CD8-positive, alpha-beta memory T cell (primary cell): Measurements from ENCODE around the gene TAF1B. TPM values are rescaled to one million over a fixed set of nuclear protein-coding genes. Genes with fewer than 3 reads are reported as not detected.

Experiments used
- CTCF ChIA-PET: fragments of 350-600 bp; sonication (Branson Sonifier 250); formaldehyde crosslinking; loops from one replicate; lab custom pipeline; 2021; ENCODE audit warnings: antibody characterized with exemption; lab: Charles Lee
- POLR2A ChIA-PET: fragments of 350-600 bp; sonication (Branson Sonifier 250); formaldehyde crosslinking; loops from one replicate; lab custom pipeline; 2021; ENCODE audit warnings: antibody characterized with exemption; lab: Charles Lee
- DNase-seq, 5 donors: peaks; one replicate each; pipeline versions ENCODE4 v3.0.0 to v3.0.0-alpha.2; 2020 to 2022; ENCODE audit warnings: mixed read lengths in 1 of 5
- H3K27ac ChIP-seq: one replicate; pipeline ENCODE4 v1.7.0; 2013; ENCODE audit warnings: low read depth, mild to moderate bottlenecking, low read length, moderate library complexity
- H3K27me3 ChIP-seq: 2 replicates; pipeline ENCODE4 v1.7.0; 2013; ENCODE audit warnings: low read length, mild to moderate bottlenecking; ENCODE audit not compliant: insufficient read depth, poor library complexity, severe bottlenecking
- H3K36me3 ChIP-seq: 2 replicates; pipeline ENCODE4 v1.7.0; 2013; ENCODE audit warnings: mild to moderate bottlenecking, low read length, moderate library complexity; ENCODE audit not compliant: insufficient read depth
- H3K4me1 ChIP-seq: 2 replicates; pipeline ENCODE4 v1.7.0; 2013; ENCODE audit warnings: mild to moderate bottlenecking, low read length, moderate library complexity; ENCODE audit not compliant: insufficient read depth
- H3K4me3 ChIP-seq: 2 replicates; pipeline ENCODE4 v1.7.0; 2013; ENCODE audit warnings: mild to moderate bottlenecking, low read length
- H3K9me3 ChIP-seq: 2 replicates; pipeline ENCODE4 v1.7.0; 2013; ENCODE audit warnings: mild to moderate bottlenecking, low read length
- H3K27ac Mint-ChIP-seq, 8 donors: one replicate each; pipeline ENCODE4 v1.8.0; 2020 to 2021; ENCODE audit warnings: mixed read lengths in 8 of 8, mild to moderate bottlenecking in 6 of 8, inconsistent platforms in 3 of 8, moderate library complexity in 3 of 8
- H3K27me3 Mint-ChIP-seq, 2 donors: one replicate each; pipeline ENCODE4 v1.8.0; 2020 to 2021; ENCODE audit warnings: mixed read lengths in 2 of 2, mild to moderate bottlenecking in 1 of 2, moderate library complexity in 1 of 2
- H3K36me3 Mint-ChIP-seq, 3 donors: one replicate each; pipeline ENCODE4 v1.8.0; 2020 to 2021; ENCODE audit warnings: mixed read lengths in 3 of 3, inconsistent platforms in 1 of 3, mild to moderate bottlenecking in 1 of 3
- H3K4me1 Mint-ChIP-seq, 3 donors: one replicate each; pipeline ENCODE4 v1.8.0; 2020 to 2021; ENCODE audit warnings: mixed read lengths in 3 of 3, inconsistent platforms in 1 of 3, mild to moderate bottlenecking in 1 of 3
- H3K4me3 Mint-ChIP-seq, 7 donors: one replicate each; pipeline ENCODE4 v1.8.0; 2020 to 2021; ENCODE audit warnings: mixed read lengths in 7 of 7, mild to moderate bottlenecking in 6 of 7, moderate library complexity in 4 of 7, inconsistent platforms in 2 of 7
- H3K9me3 Mint-ChIP-seq, 5 donors: one replicate each; pipeline ENCODE4 v1.8.0; 2020 to 2022; ENCODE audit warnings: mixed read lengths in 5 of 5, mild to moderate bottlenecking in 3 of 5, moderate library complexity in 2 of 5, inconsistent platforms in 1 of 5
- polyA plus RNA-seq: library from polyadenylated mRNA; unstranded; fragments of 300-500 nt; fragmentation: Illumina TruSeq; gene quantifications from one replicate; pipeline ENCODE4 v1.2.3, GENCODE V29; 2021
- total RNA-seq, 2 experiments: library from RNA; stranded (reverse); gene quantifications; one replicate each; pipeline ENCODE4 v1.2.3, GENCODE V29; 2021

TAF1B gene
- total and polyA plus RNA-seq, 3 experiments from 2014 or later = 19.1 to 24.3 (median 20.6) TPM

DNA sequence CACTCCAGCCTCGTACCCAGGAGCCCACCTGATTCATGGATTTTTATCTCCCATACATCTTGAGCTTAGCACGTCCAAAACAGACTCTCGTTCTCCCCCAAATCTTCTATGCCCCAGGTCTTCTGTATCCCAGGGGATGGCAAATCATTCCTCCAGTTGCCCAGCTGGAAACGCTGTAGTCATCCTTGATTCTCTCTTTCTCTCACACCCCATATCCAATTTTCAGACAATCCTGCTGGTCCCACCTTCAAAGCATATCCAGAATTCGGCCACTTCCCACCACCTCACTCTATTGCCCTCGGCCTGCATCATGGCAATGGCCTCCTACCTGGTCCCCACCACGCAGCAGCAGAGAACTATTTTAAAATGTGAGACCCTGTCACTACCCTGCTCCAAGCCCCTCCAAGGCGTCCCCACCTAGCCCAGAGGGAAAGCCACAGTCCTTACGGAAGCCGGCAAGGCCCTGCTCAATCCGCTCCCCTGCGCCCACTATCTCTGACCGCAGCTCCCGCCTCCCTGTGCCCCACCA, 106.8 kb downstream of the TAF1B start:
- peak overlapping the region in 4 of 8 donors; percentile 14 to 44 (median 28) for H3K27ac Mint-ChIP-seq
- Histone ChIP-seq H3K9me3 (no peaks in the 10 kb centered on the region), H3K4me1 (peaks cover 5% of the 10 kb centered on the region), H3K4me3 (peak overlapping the region; percentile 32), H3K36me3 (no peaks in the 10 kb centered on the region), H3K27me3 (no peaks in the 10 kb centered on the region), H3K27ac (no peak overlapping the region)
- ChIA-PET POLR2A (no interaction called here), CTCF (interaction anchor here (1.4 kb wide), 1 partner anchor 151 kb away, joined by 3 read pairs; no protein-coding TSS in a partner anchor)
- H3K27me3 Mint-ChIP-seq = peaks cover 18 to 62% of the 10 kb centered on the region in 2 donors
- no peak for DNase-seq
- H3K4me3 Mint-ChIP-seq = peak overlapping the region; percentile 64 to 90 (median 80)
- H3K4me1 Mint-ChIP-seq = peaks cover 9 to 15% (median 12%) of the 10 kb centered on the region in 3 donors
- no peaks in the 10 kb centered on the region for H3K9me3 Mint-ChIP-seq
- peaks cover 0 to 1% (median 0%) of the 10 kb centered on the region in 3 donors for H3K36me3 Mint-ChIP-seq

- Histone ChIP-seq H3K4me1 (peaks cover 5% of the 10 kb centered on the region), H3K4me3 (peak overlapping the region; percentile 32), H3K27ac (peak overlapping the region; percentile 44), H3K36me3 (no peaks in the 10 kb centered on the region), H3K9me3 (no peaks in the 10 kb centered on the region), H3K27me3 (no peaks in the 10 kb centered on the region)
- H3K27ac Mint-ChIP-seq = peak overlapping the region in 5 of 8 donors; percentile 27 to 83 (median 69)
- CTCF ChIA-PET = interaction anchor here (1.4 kb wide), 1 partner anchor 151 kb away, joined by 3 read pairs; no protein-coding TSS in a partner anchor
- no peaks in the 10 kb centered on the region for H3K9me3 Mint-ChIP-seq
- POLR2A ChIA-PET = no interaction called here
- H3K4me1 Mint-ChIP-seq = peaks cover 9 to 15% (median 12%) of the 10 kb centered on the region in 3 donors
- H3K36me3 Mint-ChIP-seq = peaks cover 0 to 1% (median 0%) of the 10 kb centered on the region in 3 donors
- peak overlapping the region; percentile 64 to 90 (median 80) for H3K4me3 Mint-ChIP-seq
- DNase-seq = peak in 4 of 5 donors; percentile 44 to 67 (median 56)
- H3K27me3 Mint-ChIP-seq = peaks cover 21 to 56% of the 10 kb centered on the region in 2 donors
Measured at GRCh38 chr2:9950521-9951271, 107.4 kb downstream of the TAF1B start.

GRCh38 chr2:9951272-9951521, 107.9 kb downstream of the TAF1B start:
- Histone ChIP-seq H3K9me3 (no peaks in the 10 kb centered on the region), H3K27me3 (no peaks in the 10 kb centered on the region), H3K27ac (peak overlapping the region; percentile 44), H3K4me1 (peaks cover 5% of the 10 kb centered on the region), H3K4me3 (peak overlapping the region; percentile 32), H3K36me3 (no peaks in the 10 kb centered on the region)
- Mint-ChIP-seq H3K4me1 (peaks cover 9 to 15% (median 12%) of the 10 kb centered on the region in 3 donors), H3K36me3 (peaks cover 0 to 1% (median 0%) of the 10 kb centered on the region in 3 donors), H3K27me3 (peaks cover 19 to 51% of the 10 kb centered on the region in 2 donors), H3K9me3 (no peaks in the 10 kb centered on the region), H3K4me3 (peak overlapping the region in 6 of 7 donors; percentile 68 to 90 (median 81)), H3K27ac (peak overlapping the region in 1 of 8 donors; percentile 78)
- DNase-seq = no peak
- ChIA-PET CTCF (no interaction called here), POLR2A (no interaction called here)

- H3K27ac ChIP-seq = peak within 1 kb of the TSS; percentile 44
- H3K36me3 ChIP-seq = no peaks in the 10 kb centered on the region
- Mint-ChIP-seq H3K36me3 (peaks cover 0 to 1% (median 0%) of the 10 kb centered on the region in 3 donors), H3K27me3 (peaks cover 19 to 50% of the 10 kb centered on the region in 2 donors), H3K4me3 (peak within 1 kb of the TSS; percentile 72 to 90 (median 85)), H3K4me1 (peaks cover 9 to 15% (median 12%) of the 10 kb centered on the region in 3 donors), H3K9me3 (no peaks in the 10 kb centered on the region), H3K27ac (peak within 1 kb of the TSS in 5 of 8 donors; percentile 44 to 83 (median 69))
- ChIA-PET CTCF (no interaction called here), POLR2A (no interaction called here)
- no peaks in the 10 kb centered on the region for H3K27me3 ChIP-seq
- peaks cover 5% of the 10 kb centered on the region for H3K4me1 ChIP-seq
- peak; percentile 87 to 92 (median 90) for DNase-seq
- no peaks in the 10 kb centered on the region for H3K9me3 ChIP-seq
- H3K4me3 ChIP-seq = peak within 1 kb of the TSS; percentile 48
Measured at GRCh38 chr2:9951522-9952285, 108.4 kb downstream of the TAF1B start, which contains the start of gene GRHL1. TSS of gene GRHL1 (plus strand) at chr2:9951693. CDS start at chr2:9951834, 141 bp downstream.

- Histone ChIP-seq H3K4me1 (peaks cover 5% of the 10 kb centered on the region), H3K27me3 (no peaks in the 10 kb centered on the region), H3K9me3 (no peaks in the 10 kb centered on the region), H3K27ac (no peak overlapping the region), H3K4me3 (peak overlapping the region; percentile 48), H3K36me3 (no peaks in the 10 kb centered on the region)
- peaks cover 9 to 15% (median 12%) of the 10 kb centered on the region in 3 donors for H3K4me1 Mint-ChIP-seq
- peaks cover 20 to 47% of the 10 kb centered on the region in 2 donors for H3K27me3 Mint-ChIP-seq
- ChIA-PET CTCF (interaction anchor here (1.0 kb wide), 1 partner anchor 32 kb away, joined by 5 read pairs; no protein-coding TSS in a partner anchor), POLR2A (no interaction called here)
- no peak for DNase-seq
- peak overlapping the region in 3 of 8 donors; percentile 3 to 58 (median 58) for H3K27ac Mint-ChIP-seq
- no peaks in the 10 kb centered on the region for H3K9me3 Mint-ChIP-seq
- H3K4me3 Mint-ChIP-seq = peak overlapping the region; percentile 56 to 87 (median 82)
- peaks cover 0 to 1% (median 0%) of the 10 kb centered on the region in 3 donors for H3K36me3 Mint-ChIP-seq
Measured at GRCh38 chr2:9952286-9952737, 109.0 kb downstream of the TAF1B start.

GRCh38 chr2:9952856-9953503, 109.7 kb downstream of the TAF1B start:
- peaks cover 20 to 51% of the 10 kb centered on the region in 2 donors for H3K27me3 Mint-ChIP-seq
- POLR2A ChIA-PET = no interaction called here

DNA sequence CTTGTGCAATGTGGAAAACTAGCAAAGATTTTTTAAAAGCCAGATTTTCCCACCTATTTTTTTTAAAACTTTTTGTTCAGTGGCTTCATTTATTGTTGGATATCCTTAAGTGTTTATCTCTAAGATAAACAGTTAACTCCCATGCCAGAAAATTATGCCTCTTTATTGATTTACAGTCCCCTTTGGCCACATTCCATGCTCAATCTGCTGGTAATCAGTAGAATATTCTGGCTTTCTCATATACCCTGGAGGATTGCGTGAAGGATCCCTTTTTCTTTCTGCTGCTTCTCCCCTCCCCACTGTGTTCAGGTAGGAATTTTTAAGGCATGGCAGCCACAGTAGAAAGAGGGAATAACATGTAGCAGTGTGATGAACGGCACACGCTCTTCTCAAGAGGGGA, 110.9 kb downstream of the TAF1B start:
- H3K4me1 ChIP-seq = peaks cover 5% of the 10 kb centered on the region
- Mint-ChIP-seq H3K4me3 (peak overlapping the region in 1 of 7 donors; percentile 9), H3K27me3 (peaks cover 19 to 50% of the 10 kb centered on the region in 2 donors), H3K9me3 (no peaks in the 10 kb centered on the region), H3K4me1 (peaks cover 9 to 15% (median 12%) of the 10 kb centered on the region in 3 donors), H3K27ac (no peak overlapping the region), H3K36me3 (peaks cover 0 to 1% (median 0%) of the 10 kb centered on the region in 3 donors)
- no peak for DNase-seq
- H3K36me3 ChIP-seq = no peaks in the 10 kb centered on the region
- CTCF ChIA-PET = no interaction called here
- H3K27me3 ChIP-seq = peaks cover 3% of the 10 kb centered on the region
- POLR2A ChIA-PET = no interaction called here
- no peak overlapping the region for H3K4me3 ChIP-seq
- no peaks in the 10 kb centered on the region for H3K9me3 ChIP-seq
- H3K27ac ChIP-seq = no peak overlapping the region

More at GRCh38 chr2:9952856-9953503, 109.7 kb downstream of the TAF1B start:
- Histone ChIP-seq H3K4me1 (peaks cover 5% of the 10 kb centered on the region), H3K36me3 (no peaks in the 10 kb centered on the region), H3K4me3 (no peak overlapping the region), H3K27me3 (peaks cover 3% of the 10 kb centered on the region), H3K9me3 (no peaks in the 10 kb centered on the region), H3K27ac (no peak overlapping the region)
- CTCF ChIA-PET = interaction anchor here (1.0 kb wide), 1 partner anchor 31 kb away, joined by 5 read pairs; no protein-coding TSS in a partner anchor
- peaks cover 0 to 1% (median 0%) of the 10 kb centered on the region in 3 donors for H3K36me3 Mint-ChIP-seq
- no peak for DNase-seq
- H3K9me3 Mint-ChIP-seq = no peaks in the 10 kb centered on the region
- H3K4me1 Mint-ChIP-seq = peaks cover 9 to 15% (median 12%) of the 10 kb centered on the region in 3 donors
- H3K27ac Mint-ChIP-seq = peak overlapping the region in 1 of 8 donors; percentile 6
- H3K4me3 Mint-ChIP-seq = peak overlapping the region in 6 of 7 donors; percentile 62 to 87 (median 77)
